HepG2 (cell line): ENCODE data around the gene NACC2. TPM values are rescaled to one million over a fixed set of nuclear protein-coding genes. Genes with fewer than 3 reads are reported as not detected.

Source experiments
- ATF6 ChIP-seq: sonication (generic); formaldehyde crosslinking; conservative IDR thresholded peaks from 2 replicates; pipeline ENCODE4 v1.4.0; 2020; ENCODE audit warnings: missing genetic modification reagents
- EED ChIP-seq: sonication (generic); formaldehyde crosslinking; IDR thresholded peaks from 2 replicates; pipeline ENCODE4 v1.5.0; 2020; ENCODE audit warnings: mild to moderate bottlenecking, missing genetic modification reagents
- HOXA7 ChIP-seq: sonication (generic); formaldehyde crosslinking; IDR thresholded peaks from 2 replicates; pipeline ENCODE4 v1.8.1; 2022; ENCODE audit warnings: mild to moderate bottlenecking, missing genetic modification reagents, moderate library complexity
- IKZF5 ChIP-seq: IDR thresholded peaks from 2 replicates; pipeline ENCODE4 v1.6.1; 2018; ENCODE audit warnings: missing genetic modification reagents, mild to moderate bottlenecking, missing compliant biosample characterization
- IRX3 ChIP-seq: sonication (generic); formaldehyde crosslinking; IDR thresholded peaks from 2 replicates; pipeline ENCODE4 v1.8.1; 2023; ENCODE audit warnings: mild to moderate bottlenecking, low read depth, missing genetic modification reagents, borderline replicate concordance
- PCBP1 ChIP-seq: fragments of 200-400 bp; formaldehyde crosslinking; IDR thresholded peaks from 2 replicates; pipeline ENCODE4 v1.6.1; 2017; ENCODE audit warnings: mild to moderate bottlenecking, low read depth, low read length, borderline replicate concordance
- SMC3 ChIP-seq: IDR thresholded peaks from 2 replicates; pipeline ENCODE4 v1.6.1; 2011; ENCODE audit warnings: low read length, improper control_type of control experiment
- SNAPC5 ChIP-seq: sonication (generic); formaldehyde crosslinking; IDR thresholded peaks from 2 replicates; pipeline ENCODE4 v1.8.1; 2023; ENCODE audit warnings: mild to moderate bottlenecking, missing genetic modification reagents, borderline replicate concordance
- polyA plus RNA-seq, 8 experiments: library from polyadenylated mRNA; depleted of rRNA in 3 of 8; stranded (reverse) in 7 of 8; unstranded in 1 of 8; fragments of >200 nt; fragmentation: Illumina TruSeq in 4 of 8; extraction: Trizol in 4 of 8; gene quantifications; 2 replicates each; pipeline versions ENCODE4 v1.2.1 to v1.2.3, GENCODE V29; 2011 to 2016; ENCODE audit warnings: low read depth in 4 of 8, missing spikeins in 1 of 8, mixed read lengths in 1 of 8; ENCODE audit not compliant: insufficient read depth in 1 of 8
- total RNA-seq, 5 experiments: library from RNA; depleted of rRNA; stranded (reverse); fragments of >200 nt; fragmentation: Illumina TruSeq; extraction: Trizol; gene quantifications; 2 replicates each; pipeline ENCODE4 v1.2.3, GENCODE V29; 2016; ENCODE audit warnings: low read depth in 1 of 5
- TF ChIP-seq, protein P1 (sequence below), 2 experiments: fragments of 450-650 bp in 1 of 2; sonication (generic) in 1 of 2; formaldehyde crosslinking in 1 of 2; IDR thresholded peaks; 2 replicates each; pipeline versions ENCODE4 v1.6.1 to v1.8.0; 2016 to 2022; ENCODE audit warnings: antibody characterized with exemption in 1 of 2, mild to moderate bottlenecking in 1 of 2, missing genetic modification reagents in 1 of 2

NACC2 gene
- total and polyA plus RNA-seq, 2 of the 13 experiments (the other 11 are each of a cell fraction or from before 2014, with no cell fraction given): 5.9 to 12.3 TPM

- TF ChIP-seq, protein P1, sequence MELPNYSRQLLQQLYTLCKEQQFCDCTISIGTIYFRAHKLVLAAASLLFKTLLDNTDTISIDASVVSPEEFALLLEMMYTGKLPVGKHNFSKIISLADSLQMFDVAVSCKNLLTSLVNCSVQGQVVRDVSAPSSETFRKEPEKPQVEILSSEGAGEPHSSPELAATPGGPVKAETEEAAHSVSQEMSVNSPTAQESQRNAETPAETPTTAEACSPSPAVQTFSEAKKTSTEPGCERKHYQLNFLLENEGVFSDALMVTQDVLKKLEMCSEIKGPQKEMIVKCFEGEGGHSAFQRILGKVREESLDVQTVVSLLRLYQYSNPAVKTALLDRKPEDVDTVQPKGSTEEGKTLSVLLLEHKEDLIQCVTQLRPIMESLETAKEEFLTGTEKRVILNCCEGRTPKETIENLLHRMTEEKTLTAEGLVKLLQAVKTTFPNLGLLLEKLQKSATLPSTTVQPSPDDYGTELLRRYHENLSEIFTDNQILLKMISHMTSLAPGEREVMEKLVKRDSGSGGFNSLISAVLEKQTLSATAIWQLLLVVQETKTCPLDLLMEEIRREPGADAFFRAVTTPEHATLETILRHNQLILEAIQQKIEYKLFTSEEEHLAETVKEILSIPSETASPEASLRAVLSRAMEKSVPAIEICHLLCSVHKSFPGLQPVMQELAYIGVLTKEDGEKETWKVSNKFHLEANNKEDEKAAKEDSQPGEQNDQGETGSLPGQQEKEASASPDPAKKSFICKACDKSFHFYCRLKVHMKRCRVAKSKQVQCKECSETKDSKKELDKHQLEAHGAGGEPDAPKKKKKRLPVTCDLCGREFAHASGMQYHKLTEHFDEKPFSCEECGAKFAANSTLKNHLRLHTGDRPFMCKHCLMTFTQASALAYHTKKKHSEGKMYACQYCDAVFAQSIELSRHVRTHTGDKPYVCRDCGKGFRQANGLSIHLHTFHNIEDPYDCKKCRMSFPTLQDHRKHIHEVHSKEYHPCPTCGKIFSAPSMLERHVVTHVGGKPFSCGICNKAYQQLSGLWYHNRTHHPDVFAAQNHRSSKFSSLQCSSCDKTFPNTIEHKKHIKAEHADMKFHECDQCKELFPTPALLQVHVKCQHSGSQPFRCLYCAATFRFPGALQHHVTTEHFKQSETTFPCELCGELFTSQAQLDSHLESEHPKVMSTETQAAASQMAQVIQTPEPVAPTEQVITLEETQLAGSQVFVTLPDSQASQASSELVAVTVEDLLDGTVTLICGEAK (IDR thresholded peaks at IDR 0.05): no peak
- TF ChIP-seq, protein P1 (CRISPR knock-in tag; IDR thresholded peaks at IDR 0.05): no peak
- TF ChIP-seq PCBP1 (no peak), IKZF5 (CRISPR knock-in tag) (no peak), IRX3 (CRISPR knock-in tag) (no peak), ATF6 (CRISPR knock-in tag) (no peak), EED (CRISPR knock-in tag) (no peak), SNAPC5 (no peak), SMC3 (no peak), HOXA7 (CRISPR knock-in tag) (no peak)
Observed at GRCh38 chr9:136086213-136086881, 8.7 kb downstream of the NACC2 start (continued).
